Astrocyte of the hippocampus (primary cell): ENCODE data around the gene MSMP.

Source experiments
- DNase-seq: peaks from one replicate; pipeline ENCODE4 v3.0.0; 2011; ENCODE audit warnings: low read depth, low spot score

Gene MSMP, protein sequence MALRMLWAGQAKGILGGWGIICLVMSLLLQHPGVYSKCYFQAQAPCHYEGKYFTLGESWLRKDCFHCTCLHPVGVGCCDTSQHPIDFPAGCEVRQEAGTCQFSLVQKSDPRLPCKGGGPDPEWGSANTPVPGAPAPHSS

DNA sequence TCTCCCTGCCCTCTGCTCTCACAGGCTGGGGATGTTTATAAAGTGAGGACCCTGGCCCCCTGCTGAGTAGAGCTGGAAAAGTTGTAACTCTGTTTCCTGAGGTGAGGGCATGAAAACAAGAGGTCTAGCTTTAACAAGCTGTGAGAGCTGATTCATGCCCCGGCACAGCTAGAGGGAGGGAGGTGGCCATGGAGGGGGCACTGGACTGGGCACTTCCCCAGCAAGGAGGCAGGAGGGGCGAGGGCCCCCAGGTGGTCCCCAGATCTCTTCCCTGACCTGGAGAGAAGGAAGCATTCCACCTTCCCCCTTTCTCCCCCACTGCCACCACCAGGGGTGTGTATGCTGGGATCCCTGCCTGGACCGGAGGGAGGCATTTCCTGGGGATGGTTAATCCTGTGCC lies at the start of gene MSMP:
Gene MSMP (minus strand): TSS at position 13 of the 400 bp plus-strand sequence. CDS start 147 bp downstream, outside the sequence.
- DNase-seq, result no peak

DNA sequence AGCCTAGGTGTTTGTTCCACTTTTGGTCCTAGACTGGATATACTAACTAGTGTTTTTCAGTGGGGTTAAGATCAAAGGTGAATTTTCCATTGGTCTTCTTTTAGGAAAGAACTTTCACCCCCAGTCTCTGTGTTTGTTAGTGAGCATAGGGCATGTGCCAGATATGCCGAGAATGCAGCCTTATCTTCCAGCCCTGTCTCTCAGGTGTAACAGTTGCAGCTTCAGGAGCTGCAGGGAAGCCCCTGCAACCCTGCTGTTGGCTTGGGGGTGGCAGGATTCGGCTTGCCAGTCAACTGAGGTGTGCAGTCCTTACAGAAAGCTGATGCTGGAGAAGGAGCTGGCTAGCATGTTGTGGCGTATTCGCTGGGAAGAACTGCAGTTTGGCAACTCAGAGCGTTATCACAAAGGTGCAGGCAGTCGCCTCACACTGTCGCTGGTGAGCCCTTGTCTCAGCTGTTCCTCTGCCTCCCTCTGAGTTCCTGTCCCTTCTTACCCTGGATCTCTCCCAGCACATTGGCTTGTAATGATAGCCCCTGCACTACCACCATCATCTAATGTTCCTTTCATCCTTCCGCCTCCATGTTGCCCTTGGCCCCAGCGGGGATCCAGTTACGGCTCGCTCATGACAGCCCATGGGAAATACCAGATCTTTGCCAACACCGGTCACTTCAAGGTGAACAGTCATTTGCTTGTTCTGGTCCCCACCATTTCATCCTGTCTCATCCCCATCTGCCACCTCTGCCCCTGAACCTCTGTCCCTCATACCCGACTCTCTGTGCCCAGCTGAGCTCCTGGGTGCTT lies 47.5 kb upstream of the MSMP start:
- no peak for DNase-seq

DNA sequence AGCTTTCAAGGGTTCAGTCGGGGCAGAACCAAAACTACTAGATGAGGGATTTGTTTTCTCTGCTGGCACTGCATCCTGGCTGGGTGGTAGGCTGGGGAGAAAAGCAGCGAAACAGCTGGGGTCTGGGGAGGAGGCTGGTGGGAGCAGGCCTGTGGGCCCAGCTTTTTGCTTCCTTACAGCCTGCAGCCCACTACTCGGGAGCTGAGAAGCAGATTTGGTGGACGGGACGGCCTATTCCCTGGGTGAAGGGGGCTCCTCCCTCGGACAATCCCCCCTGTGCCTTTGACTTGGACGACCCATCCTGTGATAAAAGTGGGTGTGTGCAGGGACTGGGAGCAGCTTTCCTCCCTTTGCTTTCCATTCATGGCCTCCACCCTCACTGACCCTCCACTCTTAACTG lies 46.5 kb upstream of the MSMP start:
- DNase-seq, result no peak

DNA sequence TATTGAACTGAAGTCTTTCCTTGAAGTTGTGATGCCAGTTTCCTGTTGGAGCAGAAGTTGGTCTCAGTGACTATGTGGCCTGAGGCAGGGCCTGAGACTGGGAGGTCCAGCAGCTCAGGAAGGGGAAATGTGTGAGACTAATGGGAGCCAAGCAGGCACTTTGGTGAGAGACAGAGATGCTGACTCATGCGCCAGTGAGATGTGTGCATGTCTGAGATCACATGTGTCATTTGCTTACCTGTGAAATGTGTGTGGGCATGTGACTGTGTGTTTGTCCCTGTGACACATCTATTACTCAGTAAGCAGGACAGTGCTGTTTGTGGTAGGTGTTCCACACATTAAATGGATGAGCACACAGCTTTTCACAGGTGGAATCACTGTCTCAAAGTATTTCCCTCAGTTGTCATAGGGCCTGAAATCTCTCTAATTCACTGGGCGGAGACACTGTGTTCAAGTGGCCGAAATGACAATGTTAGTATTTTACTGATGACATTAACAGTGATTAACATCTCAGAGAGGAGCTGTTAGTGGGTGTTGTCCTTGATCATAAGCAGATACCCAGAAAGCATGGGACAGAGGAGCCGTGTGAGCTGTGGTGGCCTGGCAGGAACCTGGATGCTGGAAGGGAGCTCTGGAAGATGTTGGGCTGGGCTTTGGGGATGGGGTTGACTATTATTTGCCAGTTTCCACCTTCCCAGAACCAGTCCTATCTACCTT lies 44.7 kb upstream of the MSMP start:
- peak; percentile 36 for DNase-seq

DNA sequence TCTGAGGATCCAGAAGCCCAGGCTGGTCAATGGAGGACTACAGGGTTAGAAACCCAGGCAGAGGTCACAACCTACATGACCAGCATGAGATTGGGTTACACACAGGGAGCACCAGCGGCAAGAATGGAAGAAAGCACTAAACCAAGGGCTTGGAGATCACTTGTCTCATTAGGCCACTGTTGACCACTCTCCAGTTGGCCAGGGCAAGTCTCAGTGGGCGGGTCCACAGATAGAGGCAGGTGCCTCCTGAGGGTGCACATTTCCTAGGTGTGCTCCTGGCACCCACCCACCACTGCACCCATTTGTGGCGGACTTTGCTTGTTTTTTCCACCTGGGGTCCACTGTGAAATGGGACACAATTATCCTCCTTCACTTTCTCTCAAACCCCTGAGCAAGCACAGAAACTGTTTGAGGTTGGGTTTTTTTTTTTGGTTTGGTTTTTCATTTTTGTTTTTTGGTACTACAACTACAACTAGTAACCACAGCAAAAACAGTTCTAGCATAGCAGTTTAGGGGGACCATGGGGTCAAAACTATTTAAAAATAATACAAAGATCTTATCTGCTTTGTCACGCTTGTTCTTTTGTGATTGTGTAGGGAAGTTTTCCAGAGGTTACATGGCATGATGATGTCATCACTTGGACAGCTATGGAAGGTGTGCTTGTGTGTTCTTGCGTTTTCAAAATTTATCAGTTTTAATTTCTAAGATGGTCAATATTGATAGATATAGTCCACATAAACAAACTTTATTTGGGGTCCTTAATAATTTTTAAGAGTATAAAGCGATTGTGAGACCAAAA lies 43.4 kb upstream of the MSMP start:
- DNase-seq, result no peak

DNA sequence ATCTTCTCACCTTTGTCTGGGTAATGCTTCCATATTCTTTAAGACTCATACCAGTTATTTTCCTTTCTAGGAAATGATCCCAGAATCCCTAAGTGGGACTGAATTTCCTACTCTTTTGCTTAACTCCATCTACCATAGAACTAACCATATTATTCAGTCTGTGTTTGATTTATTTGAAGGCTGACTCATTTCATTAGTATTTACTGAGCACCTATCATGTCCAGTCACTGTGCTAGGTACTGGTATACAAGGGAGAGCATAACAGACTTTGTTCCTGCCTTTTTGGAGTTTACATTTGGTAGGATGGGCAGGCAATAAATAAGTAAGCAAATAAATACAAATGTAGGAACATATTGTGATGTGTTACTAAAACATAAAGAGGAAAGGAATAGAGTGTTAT lies 41.6 kb upstream of the MSMP start:
- no peak for DNase-seq

DNA sequence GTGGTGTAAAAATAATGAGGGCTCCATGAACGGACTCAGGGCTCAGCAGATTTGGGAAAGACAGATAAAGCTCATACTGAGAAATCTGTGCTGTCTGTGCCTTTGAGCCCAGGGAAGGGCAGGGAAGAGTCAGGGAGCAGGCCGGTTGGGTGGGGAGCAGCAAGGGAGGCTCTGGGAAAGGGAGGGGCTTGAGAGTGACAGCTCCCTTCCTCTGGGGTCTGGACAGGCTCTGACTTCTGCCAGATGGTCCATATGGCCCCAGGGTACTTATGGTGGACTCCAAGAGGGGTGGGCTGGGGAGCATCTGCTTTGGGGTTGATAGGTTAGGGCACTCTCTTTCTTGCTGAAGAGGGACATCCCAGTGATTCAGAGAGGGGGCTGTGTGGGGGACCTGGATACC lies 39.4 kb upstream of the MSMP start:
- DNase-seq, result no peak

DNA sequence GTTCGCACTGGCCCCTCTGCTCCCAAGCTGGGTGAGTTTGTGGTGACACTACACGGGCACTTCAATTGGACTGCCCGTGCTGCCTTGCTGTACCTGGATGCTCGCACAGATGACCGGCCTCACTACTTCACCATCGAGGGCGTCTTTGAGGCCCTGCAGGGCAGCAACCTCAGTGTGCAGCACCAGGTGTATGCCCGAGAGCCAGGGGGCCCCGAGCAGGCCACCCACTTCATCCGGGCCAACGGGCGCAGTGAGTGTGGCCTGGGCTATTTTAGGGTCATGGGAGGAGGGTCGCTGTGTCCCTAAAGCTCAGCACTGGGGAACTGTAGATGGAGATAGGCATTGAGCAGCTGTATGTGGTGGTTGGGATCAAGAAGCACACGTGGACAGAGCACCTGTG lies 38.8 kb upstream of the MSMP start:
- DNase-seq, result no peak

DNA sequence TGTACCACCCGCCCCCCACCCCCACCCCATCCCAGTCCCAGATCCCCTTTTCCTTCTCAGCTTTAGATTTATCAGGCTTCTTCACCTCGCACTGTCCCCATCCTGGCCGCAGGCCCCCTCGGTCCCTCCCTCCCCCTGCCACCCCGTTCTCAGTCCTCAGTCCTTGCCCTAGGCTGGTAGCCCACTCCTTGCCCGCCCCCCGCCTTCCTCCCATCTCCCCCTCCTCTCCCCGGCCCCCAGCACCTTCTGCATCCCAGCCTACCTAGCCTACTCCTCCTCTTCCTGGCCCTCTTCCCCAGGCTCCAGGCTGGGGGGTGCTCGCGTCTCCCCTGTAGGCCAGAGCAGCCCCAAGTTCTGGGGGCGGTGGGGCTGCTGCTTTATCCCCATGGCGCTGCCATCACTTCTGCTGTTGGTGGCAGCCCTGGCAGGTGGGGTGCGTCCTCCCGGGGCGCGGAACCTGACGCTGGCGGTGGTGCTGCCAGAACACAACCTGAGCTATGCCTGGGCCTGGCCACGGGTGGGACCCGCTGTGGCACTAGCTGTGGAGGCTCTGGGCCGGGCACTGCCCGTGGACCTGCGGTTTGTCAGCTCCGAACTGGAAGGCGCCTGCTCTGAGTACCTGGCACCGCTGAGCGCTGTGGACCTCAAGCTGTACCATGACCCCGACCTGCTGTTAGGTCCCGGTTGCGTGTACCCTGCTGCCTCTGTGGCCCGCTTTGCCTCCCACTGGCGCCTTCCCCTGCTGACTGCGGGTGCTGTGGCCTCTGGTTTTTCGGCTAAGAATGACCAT lies 38.1 kb upstream of the MSMP start:
- no peak for DNase-seq

DNA sequence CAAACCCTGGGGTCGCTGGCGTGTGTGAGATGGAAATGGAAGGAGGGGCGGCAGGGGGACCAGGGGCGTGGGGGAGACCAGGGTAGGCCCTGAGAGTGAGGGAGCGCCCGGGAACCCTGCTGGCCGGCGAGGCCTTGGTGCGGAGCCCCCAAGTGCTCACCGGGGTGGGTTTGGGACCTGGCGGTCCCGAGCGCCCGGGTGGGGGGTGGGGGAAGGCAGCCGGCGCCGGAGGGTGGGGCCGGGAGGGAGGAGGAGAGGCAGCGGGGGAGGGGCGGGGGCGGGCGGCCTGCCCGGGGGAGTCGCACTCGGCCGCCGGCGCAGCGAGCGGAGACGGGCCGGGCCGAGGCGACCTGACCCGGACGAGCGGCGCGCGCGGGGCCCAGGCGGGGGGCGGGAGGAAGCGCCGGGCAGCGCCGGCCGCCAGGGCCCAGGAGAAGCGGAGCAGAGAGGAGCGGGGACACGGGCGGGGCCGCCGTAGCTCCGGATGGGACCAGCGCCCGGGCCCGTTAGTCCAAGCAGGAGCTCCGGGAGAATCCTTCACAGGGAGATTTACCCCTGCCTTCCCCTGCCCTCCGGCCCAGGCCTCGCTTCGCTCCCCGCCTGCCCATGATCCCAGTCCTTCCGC lies 37.3 kb upstream of the MSMP start, which contains the start of gene NPR2:
Gene NPR2 (plus strand): TSS at position 295 of the 625 bp plus-strand sequence. CDS start 818 bp downstream, outside the sequence.
- DNase-seq, result peak; percentile 71

DNA sequence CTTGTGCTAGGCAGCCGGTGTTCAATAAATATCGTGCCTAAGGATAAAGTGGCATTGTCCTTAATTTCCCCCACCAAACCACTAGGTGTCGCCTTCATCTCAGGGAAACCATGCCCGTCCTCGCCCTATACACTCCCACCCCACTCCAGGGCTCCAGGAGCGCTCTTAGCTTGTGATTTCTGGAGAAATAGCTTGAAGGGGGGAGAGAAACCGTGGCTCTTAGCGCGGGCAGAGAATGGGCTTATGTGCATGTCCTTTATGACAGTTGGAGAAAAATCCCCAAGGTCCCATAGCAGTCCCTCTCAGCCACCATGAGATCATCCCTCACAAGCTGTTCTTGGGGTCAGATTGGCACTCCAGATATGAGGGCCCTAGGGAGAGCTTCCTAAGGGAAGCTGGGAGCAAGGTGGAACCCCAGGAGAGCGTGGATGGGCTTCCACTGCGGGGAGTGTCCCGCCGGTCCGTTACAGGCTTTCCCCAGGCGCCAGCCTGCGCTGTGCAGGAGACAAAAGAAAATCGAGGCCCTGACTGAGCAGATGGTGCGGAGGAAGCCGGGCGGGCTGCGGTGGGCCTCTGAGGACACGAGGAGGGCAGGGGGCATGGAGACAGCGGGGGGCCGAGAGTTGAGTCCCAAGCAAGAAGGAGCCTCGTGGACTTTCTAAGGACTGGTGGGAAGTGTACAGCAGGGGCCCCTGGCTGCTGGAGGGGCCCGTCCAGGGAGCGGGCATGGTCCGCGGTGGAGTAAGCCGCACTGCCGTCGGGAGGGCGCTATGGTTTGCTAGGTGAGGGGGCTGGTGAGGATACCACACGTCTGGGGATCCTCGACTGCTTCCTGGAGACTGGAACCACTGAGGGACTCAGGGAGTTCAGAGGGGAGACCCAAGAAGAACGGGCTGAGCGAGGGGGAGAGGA lies 36.6 kb upstream of the MSMP start:
- DNase-seq, result peak; percentile 91

DNA sequence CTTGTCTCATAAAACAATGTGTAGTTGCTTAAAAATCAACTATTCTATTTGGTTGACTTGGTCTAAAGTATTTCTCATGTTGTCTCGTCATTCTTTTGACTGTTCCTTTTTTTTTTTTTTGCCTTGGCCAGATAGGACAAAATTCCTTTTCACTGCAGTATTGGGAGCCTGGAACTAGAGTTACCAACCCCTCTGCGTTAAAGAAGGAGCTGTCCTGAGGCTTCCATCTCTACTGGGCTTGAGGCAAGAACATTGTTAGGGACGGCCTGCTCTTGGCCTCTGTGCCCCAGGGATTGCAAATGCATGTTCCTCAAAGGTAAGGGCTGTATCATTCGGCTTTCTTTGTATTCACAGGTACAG lies 35.9 kb upstream of the MSMP start:
- no peak for DNase-seq

DNA sequence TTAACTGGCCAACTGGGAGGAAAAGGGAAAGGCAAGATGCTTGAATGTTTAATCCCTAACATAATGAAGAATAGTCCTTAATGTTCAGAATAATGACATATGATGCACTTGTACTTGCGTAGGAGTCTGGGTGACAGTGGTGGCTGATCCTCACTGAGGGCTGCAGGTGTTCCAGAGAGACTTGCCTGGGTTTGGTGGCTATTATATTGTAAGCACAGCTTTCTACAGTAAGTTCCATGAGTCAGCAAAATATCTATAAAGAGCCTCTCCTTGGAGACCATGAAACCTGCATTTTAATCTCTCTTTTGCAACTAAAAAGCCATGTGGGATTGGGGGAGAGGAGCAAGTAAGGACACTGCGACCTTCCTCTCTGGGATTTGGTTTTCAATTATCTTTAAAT lies 35.5 kb upstream of the MSMP start:
- no peak for DNase-seq

DNA sequence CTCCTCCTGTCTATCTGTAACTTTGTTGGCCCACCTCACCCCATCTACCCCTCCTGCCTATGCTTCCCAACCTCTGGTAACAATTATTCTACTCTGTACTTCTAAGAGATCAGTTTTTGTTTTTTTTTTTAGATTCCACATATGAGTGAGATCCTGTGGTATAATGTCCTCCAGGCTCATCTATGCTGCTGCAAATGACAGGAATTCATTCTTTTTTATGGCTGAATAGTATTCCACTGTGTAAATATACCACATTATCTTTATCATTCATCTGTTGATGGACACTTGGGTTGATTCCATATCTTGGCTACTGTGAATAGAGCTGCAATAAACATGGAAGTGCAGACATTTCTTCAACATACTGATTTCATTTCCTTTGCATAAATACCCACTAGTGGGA lies 29.3 kb upstream of the MSMP start:
- no peak for DNase-seq

DNA sequence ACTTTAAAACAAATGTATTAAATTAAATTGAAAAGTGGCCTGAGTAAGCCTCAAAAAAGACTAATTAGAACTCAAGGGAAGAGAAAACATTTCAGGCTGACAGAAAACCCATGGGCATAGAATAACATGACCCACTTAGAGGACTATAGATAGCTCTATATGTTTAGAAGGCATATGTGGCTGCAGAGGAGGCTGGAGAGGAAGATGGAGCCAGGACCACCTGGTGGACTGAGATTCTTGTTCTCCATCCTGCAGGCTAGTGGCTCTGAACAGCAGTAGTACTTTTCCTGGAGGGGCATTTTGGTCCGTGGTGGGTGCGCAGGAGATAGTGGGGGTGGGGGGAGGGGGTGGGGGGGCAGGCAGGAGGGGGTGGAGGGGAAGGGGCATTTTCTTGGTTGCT lies 27.0 kb upstream of the MSMP start:
- DNase-seq, result no peak

DNA sequence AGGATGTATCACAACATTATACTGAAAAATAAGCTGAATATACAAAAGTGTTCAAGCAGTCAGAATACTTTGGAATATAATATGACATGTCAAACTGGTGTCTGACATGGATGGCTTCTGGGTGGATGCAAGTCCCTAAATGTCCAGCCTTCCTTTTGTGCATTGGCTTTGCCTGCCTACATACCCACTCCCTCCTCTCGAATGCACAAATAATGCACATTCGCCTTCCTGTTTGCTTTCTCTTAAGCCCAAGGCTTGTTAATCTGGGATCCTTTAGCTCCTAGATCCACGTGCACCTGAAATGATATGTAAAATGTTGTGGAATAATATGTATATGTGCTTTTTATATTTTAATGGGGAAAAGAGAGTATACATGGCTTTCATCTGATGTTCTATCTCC lies 24.4 kb upstream of the MSMP start:
- no peak for DNase-seq

DNA sequence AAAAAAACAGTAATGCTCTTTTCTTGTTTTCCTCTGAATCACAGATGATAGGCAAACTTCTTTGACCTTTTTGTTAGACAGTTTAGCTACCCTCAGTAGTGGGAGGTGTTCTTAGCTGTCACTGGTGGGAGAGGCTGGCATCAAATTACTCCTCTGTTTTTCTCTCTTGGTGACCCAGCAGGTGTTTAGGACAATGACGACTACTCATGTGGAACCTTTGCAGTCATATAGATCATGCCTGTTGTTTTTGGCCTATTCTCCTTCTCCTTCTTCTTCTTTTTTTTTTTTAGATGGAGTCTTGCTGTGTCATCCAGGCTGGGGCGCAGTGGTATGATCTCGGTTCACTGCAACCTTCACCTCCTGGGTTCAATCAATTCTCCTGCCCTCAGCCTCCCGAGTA lies 21.9 kb upstream of the MSMP start:
- DNase-seq, result no peak

DNA sequence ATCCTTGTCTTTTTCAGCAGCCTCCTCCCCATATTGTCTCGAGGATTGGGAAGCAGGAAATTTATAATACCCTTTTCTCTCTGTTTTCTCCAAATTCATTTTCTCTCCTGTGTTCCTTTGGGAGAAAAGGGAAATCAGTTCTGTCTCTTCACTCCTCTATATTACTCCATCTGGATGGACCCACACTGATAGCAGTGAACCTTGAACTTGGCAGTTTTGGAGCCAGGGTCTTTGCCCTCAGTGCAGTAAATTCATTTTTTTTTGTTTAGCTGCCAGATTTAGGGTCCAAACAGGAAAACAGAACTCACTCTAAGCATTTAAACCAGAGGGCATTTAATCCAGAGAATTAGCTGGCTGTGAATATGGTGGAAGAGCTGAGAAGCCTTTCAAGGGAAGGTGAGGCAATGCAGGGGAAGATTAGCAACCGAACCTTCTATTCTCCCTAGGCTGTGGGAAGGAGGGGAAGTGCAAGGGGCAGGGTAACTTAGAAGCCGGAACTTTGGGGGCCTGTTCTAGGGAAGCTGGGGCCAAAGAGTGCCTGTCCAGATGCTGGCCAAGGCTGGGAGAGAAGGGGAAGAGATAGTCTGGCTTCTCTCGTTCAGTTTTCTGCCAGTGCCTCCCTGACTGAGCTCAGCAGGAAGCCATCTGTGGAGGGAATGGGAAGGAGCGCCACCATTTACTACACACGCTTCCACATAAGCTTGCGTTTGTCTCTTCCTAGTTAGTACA lies 21.0 kb upstream of the MSMP start:
- DNase-seq, result no peak

DNA sequence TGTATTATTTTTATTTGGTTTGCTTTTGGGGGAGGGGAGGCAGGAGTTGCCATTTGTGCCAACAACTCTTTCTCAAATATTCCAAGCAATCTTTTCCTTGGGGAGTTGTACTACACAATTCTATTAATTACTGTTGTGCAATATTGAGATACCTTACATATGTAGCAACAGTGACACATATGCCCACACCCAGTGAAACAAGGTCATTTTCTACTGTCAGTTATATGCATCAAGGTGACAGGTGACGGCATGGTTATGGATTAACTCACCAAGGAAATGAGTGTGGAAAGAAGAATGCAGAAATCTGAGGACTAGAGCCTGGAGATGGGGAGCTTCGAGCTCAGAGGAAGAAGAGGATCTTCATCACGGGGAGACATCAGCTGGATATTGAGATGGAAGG lies 17.9 kb upstream of the MSMP start:
- DNase-seq, result no peak
